ENCODE results near the gene C2CD4D.

Gene C2CD4D

GRCh38 chr1:151805066-151805820 lies 34.4 kb downstream of the C2CD4D start, which contains the start of gene LINGO4:
Gene LINGO4 (minus strand): TSS chr1:151805419. CDS start chr1:151802704, 2,715 bp downstream.
- Histone ChIP-seq H3K79me2 (ENCODE audit: insufficient read depth, low read depth) (no peaks in the 10 kb centered on the region), H3K27me3 (ENCODE audit: insufficient read depth, low read depth) (peaks cover 30% of the 10 kb centered on the region; the same call in 1 of the 2 replicates), H2AFZ (ENCODE audit: low read depth) (no peak within 1 kb of the TSS), H3K4me2 (no peak within 1 kb of the TSS), H3K27ac (no peak within 1 kb of the TSS), H3K36me3 (ENCODE audit: insufficient read depth) (no peaks in the 10 kb centered on the region), H4K20me1 (ENCODE audit: insufficient read depth) (no peaks in the 10 kb centered on the region), H3K4me3 (IDR thresholded peaks at IDR 0.05; ENCODE audit: insufficient read depth, low read depth, low read length) (no peak within 1 kb of the TSS), H3K9ac (no peak within 1 kb of the TSS), H3K4me1 (ENCODE audit: low read depth, poor library complexity, severe bottlenecking) (no peaks in the 10 kb centered on the region)
- no peak for TF ChIP-seq CTCF (conservative IDR thresholded peaks at IDR 0.05; ENCODE audit: low read depth, low read length)

- H2AFZ ChIP-seq (ENCODE audit: low read depth): no peak overlapping the region
- no peak for TF ChIP-seq CTCF (conservative IDR thresholded peaks at IDR 0.05; ENCODE audit: low read depth, low read length)
- H3K4me1 ChIP-seq (ENCODE audit: low read depth, poor library complexity, severe bottlenecking): no peaks in the 10 kb centered on the region
- peaks cover 30% of the 10 kb centered on the region; the same call in 1 of the 2 replicates for H3K27me3 ChIP-seq (ENCODE audit: insufficient read depth, low read depth)
- H3K4me2 ChIP-seq: no peak overlapping the region
- no peak overlapping the region for H3K4me3 ChIP-seq (IDR thresholded peaks at IDR 0.05; ENCODE audit: insufficient read depth, low read depth, low read length)
- no peaks in the 10 kb centered on the region for H3K36me3 ChIP-seq (ENCODE audit: insufficient read depth)
- H3K27ac ChIP-seq: no peak overlapping the region
- H4K20me1 ChIP-seq (ENCODE audit: insufficient read depth): no peaks in the 10 kb centered on the region
- no peaks in the 10 kb centered on the region for H3K79me2 ChIP-seq (ENCODE audit: insufficient read depth, low read depth)
- no peak overlapping the region for H3K9ac ChIP-seq
Measured at GRCh38 chr1:151803915-151804314, 35.7 kb downstream of the C2CD4D start.

GRCh38 chr1:151803164-151803563 lies 36.5 kb downstream of the C2CD4D start:
- TF ChIP-seq CTCF (conservative IDR thresholded peaks at IDR 0.05; ENCODE audit: low read depth, low read length): no peak
- Histone ChIP-seq H3K4me1 (ENCODE audit: low read depth, poor library complexity, severe bottlenecking) (no peaks in the 10 kb centered on the region), H3K79me2 (ENCODE audit: insufficient read depth, low read depth) (no peaks in the 10 kb centered on the region), H3K9ac (no peak overlapping the region), H2AFZ (ENCODE audit: low read depth) (no peak overlapping the region), H3K27me3 (ENCODE audit: insufficient read depth, low read depth) (peaks cover 30% of the 10 kb centered on the region; the same call in 1 of the 2 replicates), H3K4me2 (no peak overlapping the region), H4K20me1 (ENCODE audit: insufficient read depth) (no peaks in the 10 kb centered on the region), H3K36me3 (ENCODE audit: insufficient read depth) (no peaks in the 10 kb centered on the region), H3K27ac (no peak overlapping the region), H3K4me3 (IDR thresholded peaks at IDR 0.05; ENCODE audit: insufficient read depth, low read depth, low read length) (no peak overlapping the region)

GRCh38 chr1:151802372-151802771 lies 37.2 kb downstream of the C2CD4D start:
- Histone ChIP-seq H4K20me1 (ENCODE audit: insufficient read depth) (no peaks in the 10 kb centered on the region), H3K4me1 (ENCODE audit: low read depth, poor library complexity, severe bottlenecking) (no peaks in the 10 kb centered on the region), H2AFZ (ENCODE audit: low read depth) (no peak overlapping the region), H3K27me3 (ENCODE audit: insufficient read depth, low read depth) (peaks cover 30% of the 10 kb centered on the region; the same call in 1 of the 2 replicates), H3K9ac (no peak overlapping the region), H3K36me3 (ENCODE audit: insufficient read depth) (no peaks in the 10 kb centered on the region), H3K79me2 (ENCODE audit: insufficient read depth, low read depth) (no peaks in the 10 kb centered on the region), H3K4me2 (no peak overlapping the region), H3K27ac (no peak overlapping the region), H3K4me3 (IDR thresholded peaks at IDR 0.05; ENCODE audit: insufficient read depth, low read depth, low read length) (no peak overlapping the region)
- no peak for TF ChIP-seq CTCF (conservative IDR thresholded peaks at IDR 0.05; ENCODE audit: low read depth, low read length)
